ENCODE measurements around the gene TMEM121B.

GRCh38 chr22:17137861-17138425 lies 16.8 kb upstream of the TMEM121B start:
- no peak for TF ChIP-seq CTCF (IDR thresholded peaks at IDR 0.05)
- no peak for TF ChIP-seq ZFX (IDR thresholded peaks at IDR 0.05; ENCODE audit: borderline replicate concordance)
